ENCODE measurements around the gene SLC5A11. TPM values are rescaled to one million over a fixed set of nuclear protein-coding genes. Genes with fewer than 3 reads are reported as not detected.
"Not testable (repeated sequence)": the region's sequence is repeated elsewhere in the genome, so short reads cannot be mapped to it uniquely, and the experiment has no call there.

SLC5A11 gene
- total RNA-seq, result not detected

- Histone ChIP-seq H3K4me3 (ENCODE audit: low read length in 3 of 3) (no peak within 1 kb of the TSS), H3K27ac (ENCODE audit: low read depth, low read length) (no peak within 1 kb of the TSS), H3K9me3 (ENCODE audit: control insufficient read depth in 3 of 3, low read length in 3 of 3) (no peaks in the 10 kb centered on the region), H3K9ac (ENCODE audit: low read depth in 1 of 3, low read length in 3 of 3) (no peak within 1 kb of the TSS), H3K4me1 (ENCODE audit: control insufficient read depth in 3 of 3, insufficient read depth in 3 of 3, low read length in 3 of 3) (no peaks in the 10 kb centered on the region), H3K36me3 (ENCODE audit: control insufficient read depth in 3 of 3, insufficient read depth in 3 of 3, low read length in 3 of 3) (no peaks in the 10 kb centered on the region), H3K27me3 (ENCODE audit: control insufficient read depth in 3 of 3, insufficient read depth in 3 of 3, low read length in 3 of 3) (no peaks in the 10 kb centered on the region)
These were observed at the start of gene SLC5A11 for GRCh38 chr16:24845726-24846547. TSS of gene SLC5A11 (plus strand) at chr16:24845963. CDS start at chr16:24858644, 12,681 bp downstream.

- H3K4me3 ChIP-seq (ENCODE audit: low read length in 3 of 3), result no peak overlapping the region
- no peak overlapping the region for H3K27ac ChIP-seq (ENCODE audit: low read depth, low read length)
- no peak overlapping the region for H3K9ac ChIP-seq (ENCODE audit: low read depth in 1 of 3, low read length in 3 of 3)
- H3K9me3 ChIP-seq (ENCODE audit: control insufficient read depth in 3 of 3, low read length in 3 of 3), result no peaks in the 10 kb centered on the region
- no peaks in the 10 kb centered on the region for H3K4me1 ChIP-seq (ENCODE audit: control insufficient read depth in 3 of 3, insufficient read depth in 3 of 3, low read length in 3 of 3)
- no peaks in the 10 kb centered on the region for H3K27me3 ChIP-seq (ENCODE audit: control insufficient read depth in 3 of 3, insufficient read depth in 3 of 3, low read length in 3 of 3)
- H3K36me3 ChIP-seq (ENCODE audit: control insufficient read depth in 3 of 3, insufficient read depth in 3 of 3, low read length in 3 of 3), result peaks cover 56 to 83% (median 82%) of the 10 kb centered on the region in 3 donors
These were observed 45.2 kb upstream of the SLC5A11 start for GRCh38 chr16:24800586-24800985.

- no peaks in the 10 kb centered on the region for H3K27me3 ChIP-seq (ENCODE audit: control insufficient read depth in 3 of 3, insufficient read depth in 3 of 3, low read length in 3 of 3)
- H3K9ac ChIP-seq (ENCODE audit: low read depth in 1 of 3, low read length in 3 of 3), result no peak overlapping the region
- H3K9me3 ChIP-seq (ENCODE audit: control insufficient read depth in 3 of 3, low read length in 3 of 3), result no peaks in the 10 kb centered on the region
- peaks cover 59 to 86% (median 85%) of the 10 kb centered on the region in 3 donors for H3K36me3 ChIP-seq (ENCODE audit: control insufficient read depth in 3 of 3, insufficient read depth in 3 of 3, low read length in 3 of 3)
- H3K4me1 ChIP-seq (ENCODE audit: control insufficient read depth in 3 of 3, insufficient read depth in 3 of 3, low read length in 3 of 3), result no peaks in the 10 kb centered on the region
- H3K27ac ChIP-seq (ENCODE audit: low read depth, low read length), result no peak overlapping the region
- no peak overlapping the region for H3K4me3 ChIP-seq (ENCODE audit: low read length in 3 of 3)
These were observed 43.9 kb upstream of the SLC5A11 start for GRCh38 chr16:24801761-24802302.

- Histone ChIP-seq H3K4me3 (ENCODE audit: low read length in 3 of 3) (no peak overlapping the region), H3K9me3 (ENCODE audit: control insufficient read depth in 3 of 3, low read length in 3 of 3) (no peaks in the 10 kb centered on the region), H3K27ac (ENCODE audit: low read depth, low read length) (no peak overlapping the region), H3K27me3 (ENCODE audit: control insufficient read depth in 3 of 3, insufficient read depth in 3 of 3, low read length in 3 of 3) (no peaks in the 10 kb centered on the region), H3K9ac (ENCODE audit: low read depth in 1 of 3, low read length in 3 of 3) (no peak overlapping the region), H3K36me3 (ENCODE audit: control insufficient read depth in 3 of 3, insufficient read depth in 3 of 3, low read length in 3 of 3) (peaks cover 62 to 89% (median 87%) of the 10 kb centered on the region in 3 donors), H3K4me1 (ENCODE audit: control insufficient read depth in 3 of 3, insufficient read depth in 3 of 3, low read length in 3 of 3) (no peaks in the 10 kb centered on the region)
These were observed 40.3 kb upstream of the SLC5A11 start for GRCh38 chr16:24805484-24805883.

GRCh38 chr16:24807301-24807700 lies 38.5 kb upstream of the SLC5A11 start:
- no peak overlapping the region for H3K9ac ChIP-seq (ENCODE audit: low read depth in 1 of 3, low read length in 3 of 3)
- H3K27ac ChIP-seq (ENCODE audit: low read depth, low read length), result no peak overlapping the region
- no peaks in the 10 kb centered on the region for H3K27me3 ChIP-seq (ENCODE audit: control insufficient read depth in 3 of 3, insufficient read depth in 3 of 3, low read length in 3 of 3)
- H3K9me3 ChIP-seq (ENCODE audit: control insufficient read depth in 3 of 3, low read length in 3 of 3), result no peaks in the 10 kb centered on the region
- H3K4me1 ChIP-seq (ENCODE audit: control insufficient read depth in 3 of 3, insufficient read depth in 3 of 3, low read length in 3 of 3), result no peaks in the 10 kb centered on the region
- no peak overlapping the region for H3K4me3 ChIP-seq (ENCODE audit: low read length in 3 of 3)
- peaks cover 64 to 88% (median 84%) of the 10 kb centered on the region in 3 donors for H3K36me3 ChIP-seq (ENCODE audit: control insufficient read depth in 3 of 3, insufficient read depth in 3 of 3, low read length in 3 of 3)

GRCh38 chr16:24810951-24811843 lies 34.6 kb upstream of the SLC5A11 start:
- no peak overlapping the region for H3K4me3 ChIP-seq (ENCODE audit: low read length in 3 of 3)
- no peaks in the 10 kb centered on the region for H3K27me3 ChIP-seq (ENCODE audit: control insufficient read depth in 3 of 3, insufficient read depth in 3 of 3, low read length in 3 of 3)
- no peaks in the 10 kb centered on the region for H3K9me3 ChIP-seq (ENCODE audit: control insufficient read depth in 3 of 3, low read length in 3 of 3)
- H3K27ac ChIP-seq (ENCODE audit: low read depth, low read length), result no peak overlapping the region
- H3K9ac ChIP-seq (ENCODE audit: low read depth in 1 of 3, low read length in 3 of 3), result no peak overlapping the region
- peaks cover 67 to 88% (median 86%) of the 10 kb centered on the region in 3 donors for H3K36me3 ChIP-seq (ENCODE audit: control insufficient read depth in 3 of 3, insufficient read depth in 3 of 3, low read length in 3 of 3)
- H3K4me1 ChIP-seq (ENCODE audit: control insufficient read depth in 3 of 3, insufficient read depth in 3 of 3, low read length in 3 of 3), result no peaks in the 10 kb centered on the region

GRCh38 chr16:24812813-24813212 lies 33.0 kb upstream of the SLC5A11 start:
- H3K27me3 ChIP-seq (ENCODE audit: control insufficient read depth in 3 of 3, insufficient read depth in 3 of 3, low read length in 3 of 3); H3K4me1 ChIP-seq (ENCODE audit: control insufficient read depth in 3 of 3, insufficient read depth in 3 of 3, low read length in 3 of 3); H3K27ac ChIP-seq (ENCODE audit: low read depth, low read length); H3K9ac ChIP-seq (ENCODE audit: low read depth in 1 of 3, low read length in 3 of 3); H3K9me3 ChIP-seq (ENCODE audit: control insufficient read depth in 3 of 3, low read length in 3 of 3); H3K4me3 ChIP-seq (ENCODE audit: low read length in 3 of 3): not testable (repeated sequence)
- H3K36me3 ChIP-seq (ENCODE audit: control insufficient read depth in 3 of 3, insufficient read depth in 3 of 3, low read length in 3 of 3), result peaks cover 67 to 86% (median 85%) of the 10 kb centered on the region in 3 donors

- H3K27me3 ChIP-seq (ENCODE audit: control insufficient read depth in 3 of 3, insufficient read depth in 3 of 3, low read length in 3 of 3), result no peaks in the 10 kb centered on the region
- H3K4me3 ChIP-seq (ENCODE audit: low read length in 3 of 3), result no peak overlapping the region
- H3K9me3 ChIP-seq (ENCODE audit: control insufficient read depth in 3 of 3, low read length in 3 of 3), result no peaks in the 10 kb centered on the region
- no peaks in the 10 kb centered on the region for H3K4me1 ChIP-seq (ENCODE audit: control insufficient read depth in 3 of 3, insufficient read depth in 3 of 3, low read length in 3 of 3)
- no peak overlapping the region for H3K27ac ChIP-seq (ENCODE audit: low read depth, low read length)
- peaks cover 76 to 86% (median 85%) of the 10 kb centered on the region in 3 donors for H3K36me3 ChIP-seq (ENCODE audit: control insufficient read depth in 3 of 3, insufficient read depth in 3 of 3, low read length in 3 of 3)
- H3K9ac ChIP-seq (ENCODE audit: low read depth in 1 of 3, low read length in 3 of 3), result no peak overlapping the region
These were observed 30.7 kb upstream of the SLC5A11 start for GRCh38 chr16:24815021-24815420.

GRCh38 chr16:24816688-24817087 lies 29.1 kb upstream of the SLC5A11 start:
- Histone ChIP-seq H3K36me3 (ENCODE audit: control insufficient read depth in 3 of 3, insufficient read depth in 3 of 3, low read length in 3 of 3) (peaks cover 79 to 87% (median 85%) of the 10 kb centered on the region in 3 donors), H3K27ac (ENCODE audit: low read depth, low read length) (no peak overlapping the region), H3K4me3 (ENCODE audit: low read length in 3 of 3) (no peak overlapping the region), H3K9me3 (ENCODE audit: control insufficient read depth in 3 of 3, low read length in 3 of 3) (no peaks in the 10 kb centered on the region), H3K4me1 (ENCODE audit: control insufficient read depth in 3 of 3, insufficient read depth in 3 of 3, low read length in 3 of 3) (no peaks in the 10 kb centered on the region), H3K27me3 (ENCODE audit: control insufficient read depth in 3 of 3, insufficient read depth in 3 of 3, low read length in 3 of 3) (no peaks in the 10 kb centered on the region), H3K9ac (ENCODE audit: low read depth in 1 of 3, low read length in 3 of 3) (no peak overlapping the region)
